H9 (cell line): ENCODE results near the gene SCN1B. TPM values are rescaled to one million over a fixed set of nuclear protein-coding genes. Genes with fewer than 3 reads are reported as not detected.

Experiments used
- DNase-seq: peaks from one replicate; pipeline ENCODE4 v3.0.0-alpha.2; 2017
- H2AFZ ChIP-seq: one replicate; pipeline ENCODE4 v1.6.1; 2013; ENCODE audit warnings: mild to moderate bottlenecking, low read length, control low read depth, moderate library complexity
- H2AK5ac ChIP-seq: 2 replicates; pipeline ENCODE4 v1.6.1; 2013; ENCODE audit warnings: low read length, control low read depth, mixed read lengths; ENCODE audit not compliant: insufficient read length
- H2BK120ac ChIP-seq: one replicate; pipeline ENCODE4 v1.6.1; 2013; ENCODE audit warnings: low read depth, mild to moderate bottlenecking, low read length, control low read depth, inconsistent platforms; ENCODE audit not compliant: poor library complexity, severe bottlenecking
- H2BK12ac ChIP-seq: 2 replicates; pipeline ENCODE4 v1.6.1; 2013; ENCODE audit warnings: low read length, control low read depth, mixed read lengths, low read depth; ENCODE audit not compliant: insufficient read length
- H2BK15ac ChIP-seq: 2 replicates; pipeline ENCODE4 v1.6.1; 2013; ENCODE audit warnings: low read depth, low read length, control low read depth
- H2BK20ac ChIP-seq: one replicate; pipeline ENCODE4 v1.6.1; 2013; ENCODE audit warnings: low read depth, mild to moderate bottlenecking, low read length, control low read depth, inconsistent platforms; ENCODE audit not compliant: poor library complexity, severe bottlenecking
- H2BK5ac ChIP-seq: 2 replicates; pipeline ENCODE4 v1.6.1; 2013; ENCODE audit warnings: low read length, control low read depth, mixed read lengths; ENCODE audit not compliant: insufficient read length
- H3K14ac ChIP-seq: 2 replicates; pipeline ENCODE4 v1.6.1; 2013; ENCODE audit warnings: low read length, control low read depth; ENCODE audit not compliant: insufficient read depth
- H3K18ac ChIP-seq: 2 replicates; pipeline ENCODE4 v1.6.1; 2013; ENCODE audit warnings: low read depth, mild to moderate bottlenecking, mixed read lengths, low read length, control low read depth; ENCODE audit not compliant: insufficient read length
- H3K23ac ChIP-seq: 2 replicates; pipeline ENCODE4 v1.6.1; 2013; ENCODE audit warnings: low read length, control low read depth, mixed read lengths, low read depth; ENCODE audit not compliant: insufficient read length
- H3K23me2 ChIP-seq: 2 replicates; pipeline ENCODE4 v1.6.1; 2013; ENCODE audit warnings: low read depth, mild to moderate bottlenecking, mixed read lengths, low read length, control low read depth; ENCODE audit not compliant: insufficient read length, poor library complexity, severe bottlenecking
- H3K27ac ChIP-seq: 2 replicates; pipeline ENCODE4 v1.5.1; 2013; ENCODE audit warnings: low read length, control low read depth, mixed read lengths, low read depth; ENCODE audit not compliant: insufficient read length
- H3K27me3 ChIP-seq: 2 replicates; pipeline ENCODE4 v1.6.1; 2013; ENCODE audit warnings: low read length, control low read depth, inconsistent platforms; ENCODE audit not compliant: insufficient read depth
- H3K4ac ChIP-seq: 2 replicates; pipeline ENCODE4 v1.6.1; 2013; ENCODE audit warnings: low read depth, mild to moderate bottlenecking, control low read depth, inconsistent platforms, low read length, moderate library complexity
- H3K4me1 ChIP-seq: 2 replicates; pipeline ENCODE4 v1.6.1; 2013; ENCODE audit warnings: low read length, control low read depth, inconsistent platforms; ENCODE audit not compliant: insufficient read depth
- H3K4me2 ChIP-seq: 2 replicates; pipeline ENCODE4 v1.6.1; 2013; ENCODE audit warnings: low read length, control low read depth, mixed read lengths; ENCODE audit not compliant: insufficient read length, insufficient read depth
- H3K56ac ChIP-seq: 2 replicates; pipeline ENCODE4 v1.6.1; 2013; ENCODE audit warnings: low read depth, mild to moderate bottlenecking, mixed read lengths, low read length, control low read depth; ENCODE audit not compliant: insufficient read length
- H3K79me1 ChIP-seq: 2 replicates; pipeline ENCODE4 v1.6.1; 2013; ENCODE audit warnings: low read depth, mild to moderate bottlenecking, moderate library complexity, low read length, control low read depth, inconsistent platforms; ENCODE audit not compliant: insufficient read depth, poor library complexity, severe bottlenecking
- H3K79me2 ChIP-seq: 2 replicates; pipeline ENCODE4 v1.6.1; 2013; ENCODE audit warnings: low read length, control low read depth, inconsistent platforms; ENCODE audit not compliant: insufficient read depth
- H3K9ac ChIP-seq: 2 replicates; pipeline ENCODE4 v1.6.1; 2013; ENCODE audit warnings: low read length, control low read depth, mixed read lengths; ENCODE audit not compliant: insufficient read length; ENCODE audit errors: extremely low read depth
- H3K9me3 ChIP-seq: one replicate; pipeline ENCODE4 v1.6.1; 2013; ENCODE audit warnings: low read depth, low read length, inconsistent platforms; ENCODE audit not compliant: control insufficient read depth
- H3T11ph ChIP-seq: one replicate; pipeline ENCODE4 v1.6.1; 2013; ENCODE audit warnings: mild to moderate bottlenecking, low read length, control low read depth, inconsistent platforms
- H4K20me1 ChIP-seq: one replicate; pipeline ENCODE4 v1.6.1; 2013; ENCODE audit not compliant: control insufficient read depth, insufficient read length, insufficient read depth
- H4K5ac ChIP-seq: 2 replicates; pipeline ENCODE4 v1.6.1; 2013; ENCODE audit warnings: low read depth, mild to moderate bottlenecking, mixed read lengths, low read length, control low read depth; ENCODE audit not compliant: insufficient read length
- H4K8ac ChIP-seq: replicated peaks from 2 replicates; pipeline ENCODE4 v1.6.1; 2013; ENCODE audit warnings: low read length, control low read depth, mixed read lengths, low read depth; ENCODE audit not compliant: insufficient read length
- H4K91ac ChIP-seq: 2 replicates; pipeline ENCODE4 v1.6.1; 2013; ENCODE audit warnings: low read depth, mild to moderate bottlenecking, moderate library complexity, mixed read lengths, low read length, control low read depth; ENCODE audit not compliant: insufficient read length
- H3K27ac Mint-ChIP-seq, 3 experiments: 2 replicates in 2 of 3; 3 replicates in 1 of 3; pipeline ENCODE4 v1.8.0; 2020 to 2021; ENCODE audit warnings: mixed read lengths in 3 of 3, mild to moderate bottlenecking in 1 of 3, moderate library complexity in 1 of 3
- H3K27me3 Mint-ChIP-seq: 2 replicates; pipeline ENCODE4 v1.8.0; 2021; ENCODE audit warnings: low read depth, mild to moderate bottlenecking, moderate library complexity, mixed read lengths
- H3K36me3 Mint-ChIP-seq, 3 experiments: 2 replicates in 2 of 3; 3 replicates in 1 of 3; pipeline ENCODE4 v1.8.0; 2020 to 2021; ENCODE audit warnings: low read depth in 3 of 3, mixed read lengths in 3 of 3; ENCODE audit not compliant: insufficient read depth in 1 of 3
- H3K4me1 Mint-ChIP-seq, 2 experiments: 2 replicates each; pipeline ENCODE4 v1.8.0; 2020; ENCODE audit warnings: mixed read lengths in 2 of 2
- H3K4me3 Mint-ChIP-seq, 2 experiments: 2 replicates in 1 of 2; 3 replicates in 1 of 2; pipeline ENCODE4 v1.8.0; 2020 to 2021; ENCODE audit warnings: mild to moderate bottlenecking in 2 of 2, mixed read lengths in 2 of 2, moderate library complexity in 1 of 2
- H3K9me3 Mint-ChIP-seq, 2 experiments: 2 replicates in 1 of 2; 3 replicates in 1 of 2; pipeline ENCODE4 v1.8.0; 2020; ENCODE audit warnings: mild to moderate bottlenecking in 2 of 2, mixed read lengths in 2 of 2, moderate library complexity in 1 of 2
- WGBS: extraction: QIAGEN DNeasy Blood & Tissue Kit; methylation state at CpG from one replicate; pipeline ENCODE4 v1.1.7; 2013; ENCODE audit warnings: missing lambda C conversion rate, low lambda C conversion rate, mixed read lengths; ENCODE audit not compliant: insufficient read length; ENCODE audit errors: extremely low coverage; 5-methylcytosine and 5-hydroxymethylcytosine counted together
- total RNA-seq: library from RNA; stranded (reverse); gene quantifications from 2 replicates; pipeline ENCODE4 v1.2.1, GENCODE V29; 2021
- TF ChIP-seq, protein P1 (sequence below): fragments of 200-600 bp; sonication (generic); conservative IDR thresholded peaks from 3 replicates; pipeline ENCODE4 v1.8.0; 2021; ENCODE audit warnings: antibody characterized with exemption, mild to moderate bottlenecking

SCN1B gene
- total RNA-seq, 1 experiment from 2014 or later: 3.8 TPM

GRCh38 chr19:35019144-35019543, 11.1 kb upstream of the SCN1B start:
- Histone ChIP-seq H2AK5ac (no peak overlapping the region), H3K9ac (no peak overlapping the region), H3K23me2 (no peaks in the 10 kb centered on the region), H4K8ac (no peak overlapping the region), H3K79me2 (no peaks in the 10 kb centered on the region), H2BK20ac (no peak overlapping the region), H4K5ac (no peak overlapping the region), H2AFZ (no peak overlapping the region), H4K20me1 (no peaks in the 10 kb centered on the region), H3K23ac (no peak overlapping the region), H3K18ac (no peak overlapping the region), H2BK12ac (no peak overlapping the region), H4K91ac (no peak overlapping the region), H3K27ac (no peak overlapping the region), H3T11ph (no peak overlapping the region), H3K4me1 (no peaks in the 10 kb centered on the region), H2BK5ac (no peak overlapping the region), H3K79me1 (no peaks in the 10 kb centered on the region), H2BK120ac (no peak overlapping the region), H2BK15ac (no peak overlapping the region), H3K14ac (no peak overlapping the region), H3K56ac (no peak overlapping the region), H3K9me3 (no peaks in the 10 kb centered on the region), H3K4ac (no peak overlapping the region), H3K27me3 (no peaks in the 10 kb centered on the region), H3K4me2 (no peak overlapping the region)
- TF ChIP-seq, protein P1, sequence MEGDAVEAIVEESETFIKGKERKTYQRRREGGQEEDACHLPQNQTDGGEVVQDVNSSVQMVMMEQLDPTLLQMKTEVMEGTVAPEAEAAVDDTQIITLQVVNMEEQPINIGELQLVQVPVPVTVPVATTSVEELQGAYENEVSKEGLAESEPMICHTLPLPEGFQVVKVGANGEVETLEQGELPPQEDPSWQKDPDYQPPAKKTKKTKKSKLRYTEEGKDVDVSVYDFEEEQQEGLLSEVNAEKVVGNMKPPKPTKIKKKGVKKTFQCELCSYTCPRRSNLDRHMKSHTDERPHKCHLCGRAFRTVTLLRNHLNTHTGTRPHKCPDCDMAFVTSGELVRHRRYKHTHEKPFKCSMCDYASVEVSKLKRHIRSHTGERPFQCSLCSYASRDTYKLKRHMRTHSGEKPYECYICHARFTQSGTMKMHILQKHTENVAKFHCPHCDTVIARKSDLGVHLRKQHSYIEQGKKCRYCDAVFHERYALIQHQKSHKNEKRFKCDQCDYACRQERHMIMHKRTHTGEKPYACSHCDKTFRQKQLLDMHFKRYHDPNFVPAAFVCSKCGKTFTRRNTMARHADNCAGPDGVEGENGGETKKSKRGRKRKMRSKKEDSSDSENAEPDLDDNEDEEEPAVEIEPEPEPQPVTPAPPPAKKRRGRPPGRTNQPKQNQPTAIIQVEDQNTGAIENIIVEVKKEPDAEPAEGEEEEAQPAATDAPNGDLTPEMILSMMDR: no peak
- Mint-ChIP-seq H3K27ac (no peak overlapping the region), H3K27me3 (no peaks in the 10 kb centered on the region; the same call in 1 of the 2 replicates), H3K36me3 (peaks cover 66 to 93% (median 86%) of the 10 kb centered on the region in 3 experiments), H3K9me3 (no peaks in the 10 kb centered on the region; a peak in 1 of 5 replicates), H3K4me1 (no peaks in the 10 kb centered on the region), H3K4me3 (no peak overlapping the region)
- no peak for DNase-seq
- no CpG with 5 or more reads among the region's 22 CpGs for WGBS
